Measurements from ENCODE around the gene PRICKLE1. TPM values are rescaled to one million over a fixed set of nuclear protein-coding genes. Genes with fewer than 3 reads are reported as not detected.

PRICKLE1 gene
- total RNA-seq, 5 donors from 2014 or later (not counting 1 experiment from before 2014, with no cell fraction given) = 0.29 to 1.1 (median 0.43) TPM

DNA sequence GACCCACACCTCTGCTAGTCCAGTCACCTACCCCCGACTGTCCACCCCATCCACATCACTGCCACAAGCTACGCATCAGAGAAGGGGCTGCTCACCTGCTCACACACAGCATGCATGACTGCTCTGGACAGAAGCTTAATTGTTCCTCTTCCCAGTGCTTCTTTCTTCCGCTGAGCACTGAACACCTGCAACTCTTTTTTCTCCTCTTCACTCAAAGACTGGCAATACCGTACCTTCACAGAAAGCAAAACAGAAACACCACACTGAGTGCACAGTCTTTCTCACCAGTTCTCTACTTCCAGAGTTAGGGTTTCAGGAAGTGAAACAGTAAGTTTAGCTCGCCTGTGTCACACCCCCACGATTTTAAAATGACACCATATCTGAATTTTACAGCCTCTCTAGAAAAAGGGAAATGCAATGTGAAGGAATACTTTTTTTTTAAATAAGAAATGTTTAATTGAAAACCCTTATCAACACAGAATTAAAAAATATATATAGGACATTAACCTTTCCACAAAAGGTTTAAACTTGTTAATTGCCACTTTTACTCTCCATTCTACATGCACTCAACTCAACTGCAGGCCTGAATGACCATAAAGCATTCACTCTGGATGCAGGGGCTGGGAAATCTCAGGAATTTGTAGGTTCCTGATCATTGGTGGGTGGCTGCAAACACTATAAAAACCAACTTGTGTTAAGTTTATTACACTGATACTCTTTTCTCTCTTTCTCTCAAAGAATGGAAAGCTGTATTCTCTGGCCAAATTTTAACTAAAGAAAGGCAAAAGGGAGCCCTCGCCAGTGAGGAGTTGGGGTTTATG is 120.0 kb downstream of the PRICKLE1 start:
- no peak overlapping the region for H3K4me3 ChIP-seq (ENCODE audit: control insufficient read depth in 1 of 2, extremely low read depth in 1 of 2, low read length in 1 of 2)
- 27% methylated on average over 2 of the region's 7 CpGs for WGBS (ENCODE audit: insufficient coverage)
- Mint-ChIP-seq H3K9me3 (no peaks in the 10 kb centered on the region), H3K27me3 (peaks cover 19 to 42% of the 10 kb centered on the region in 2 donors), H3K4me3 (peak overlapping the region in 2 of 3 donors; percentile 39 to 77), H3K4me1 (peaks cover 17 to 20% (median 20%) of the 10 kb centered on the region in 3 donors), H3K36me3 (no peaks in the 10 kb centered on the region), H3K27ac (no peak overlapping the region)
- H3K27me3 ChIP-seq (replicated peaks in 1 of 2; ENCODE audit: control insufficient read depth in 2 of 2, extremely low read depth in 1 of 2, insufficient read depth in 2 of 2, low read length in 1 of 2) = peaks cover 0 to 10% of the 10 kb centered on the region in 2 experiments
- peak in 2 of 35 experiments; percentile 1 to 12 for DNase-seq
- H3K9me3 ChIP-seq = no peaks in the 10 kb centered on the region
- H3K27ac ChIP-seq (ENCODE audit: low read length) = no peak overlapping the region
- ChIA-PET CTCF (interaction anchor here in 1 of 2 donors (0.5 kb wide), 1 partner anchor 62 kb away, joined by 4 read pairs; no protein-coding TSS in a partner anchor), POLR2A (no interaction called here)
- ATAC-seq (replicated peaks in 1 of 4) = peak; percentile 9 to 57 (median 39)
- H3K4me1 ChIP-seq (ENCODE audit: control insufficient read depth in 1 of 2, extremely low read depth in 1 of 2, insufficient read depth in 2 of 2, low read length in 2 of 2) = peaks cover 2 to 4% of the 10 kb centered on the region in 2 experiments
- no peaks in the 10 kb centered on the region for H3K36me3 ChIP-seq (ENCODE audit: control insufficient read depth in 2 of 2, extremely low read depth in 1 of 2, insufficient read depth in 1 of 2, low read length in 1 of 2)

DNA sequence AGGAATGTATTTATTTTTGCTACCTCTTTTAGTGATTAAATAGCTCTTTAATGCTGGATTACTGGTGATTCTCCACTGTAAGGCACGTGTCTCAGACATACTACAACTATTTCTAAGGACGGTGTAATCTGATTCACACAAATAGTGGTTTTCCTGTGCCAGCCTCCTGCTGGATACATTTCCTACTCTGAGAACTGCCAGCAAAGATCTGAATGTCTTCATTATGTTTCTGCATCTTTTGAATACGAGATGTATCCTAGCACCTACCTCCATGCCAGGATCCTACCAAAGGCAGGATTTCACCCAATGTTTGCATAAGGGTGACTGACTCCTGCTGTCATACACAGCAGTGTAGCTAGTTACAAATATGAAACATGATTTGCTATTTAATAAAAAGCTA is 120.6 kb downstream of the PRICKLE1 start:
- Histone ChIP-seq H3K27me3 (replicated peaks in 1 of 2; ENCODE audit: control insufficient read depth in 2 of 2, extremely low read depth in 1 of 2, insufficient read depth in 2 of 2, low read length in 1 of 2) (peaks cover 0 to 10% of the 10 kb centered on the region in 2 experiments), H3K9me3 (no peaks in the 10 kb centered on the region), H3K36me3 (ENCODE audit: control insufficient read depth in 2 of 2, extremely low read depth in 1 of 2, insufficient read depth in 1 of 2, low read length in 1 of 2) (no peaks in the 10 kb centered on the region), H3K27ac (ENCODE audit: low read length) (no peak overlapping the region), H3K4me3 (ENCODE audit: control insufficient read depth in 1 of 2, extremely low read depth in 1 of 2, low read length in 1 of 2) (no peak overlapping the region), H3K4me1 (ENCODE audit: control insufficient read depth in 1 of 2, extremely low read depth in 1 of 2, insufficient read depth in 2 of 2, low read length in 2 of 2) (peaks cover 2 to 4% of the 10 kb centered on the region in 2 experiments)
- H3K4me3 Mint-ChIP-seq = peak overlapping the region in 2 of 3 donors; percentile 39 to 77
- POLR2A ChIA-PET = no interaction called here
- WGBS (ENCODE audit: insufficient coverage) = no CpG with 5 or more reads among the region's 3 CpGs
- no peaks in the 10 kb centered on the region for H3K9me3 Mint-ChIP-seq
- no peak overlapping the region for H3K27ac Mint-ChIP-seq
- CTCF ChIA-PET = interaction anchor here in 1 of 2 donors (0.5 kb wide), 1 partner anchor 62 kb away, joined by 4 read pairs; no protein-coding TSS in a partner anchor
- peaks cover 19 to 41% of the 10 kb centered on the region in 2 donors for H3K27me3 Mint-ChIP-seq
- ATAC-seq (replicated peaks in 1 of 4) (peak in 3 of 4 experiments; percentile 9 to 13 (median 12)), DNase-seq (no peak)
- peaks cover 17 to 20% (median 20%) of the 10 kb centered on the region in 3 donors for H3K4me1 Mint-ChIP-seq
- H3K36me3 Mint-ChIP-seq = no peaks in the 10 kb centered on the region

DNA sequence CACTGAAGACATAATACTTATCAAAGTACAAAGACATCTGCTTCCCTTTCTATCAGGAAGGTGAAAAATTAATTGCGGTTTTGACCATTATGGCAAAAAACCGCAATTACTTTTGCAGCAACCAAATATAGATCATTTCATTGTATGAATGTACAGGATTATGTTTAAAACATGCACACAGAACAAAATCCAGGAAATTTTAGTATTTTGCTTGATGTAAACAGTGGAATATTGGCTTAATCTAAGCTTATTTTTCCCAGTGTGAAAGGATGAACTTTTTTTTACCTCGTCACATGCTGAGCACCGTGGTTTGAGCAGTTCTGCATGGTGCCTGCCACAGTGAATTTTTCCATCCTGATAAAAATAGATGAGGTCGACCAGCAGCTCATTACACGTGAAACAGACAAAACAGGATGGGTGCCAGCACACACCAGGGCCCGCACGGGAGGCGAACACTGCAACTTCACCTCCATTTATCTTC is 121.2 kb downstream of the PRICKLE1 start:
- H3K27me3 Mint-ChIP-seq = peaks cover 19 to 38% of the 10 kb centered on the region in 2 donors
- H3K36me3 Mint-ChIP-seq = no peaks in the 10 kb centered on the region
- Histone ChIP-seq H3K27me3 (replicated peaks in 1 of 2; ENCODE audit: control insufficient read depth in 2 of 2, extremely low read depth in 1 of 2, insufficient read depth in 2 of 2, low read length in 1 of 2) (peaks cover 0 to 10% of the 10 kb centered on the region in 2 experiments), H3K36me3 (ENCODE audit: control insufficient read depth in 2 of 2, extremely low read depth in 1 of 2, insufficient read depth in 1 of 2, low read length in 1 of 2) (no peaks in the 10 kb centered on the region), H3K27ac (ENCODE audit: low read length) (no peak overlapping the region), H3K9me3 (no peaks in the 10 kb centered on the region), H3K4me3 (ENCODE audit: control insufficient read depth in 1 of 2, extremely low read depth in 1 of 2, low read length in 1 of 2) (no peak overlapping the region), H3K4me1 (ENCODE audit: control insufficient read depth in 1 of 2, extremely low read depth in 1 of 2, insufficient read depth in 2 of 2, low read length in 2 of 2) (peaks cover 2 to 4% of the 10 kb centered on the region in 2 experiments)
- no peaks in the 10 kb centered on the region for H3K9me3 Mint-ChIP-seq
- H3K27ac Mint-ChIP-seq = no peak overlapping the region
- WGBS (ENCODE audit: insufficient coverage) = 25% methylated on average over 2 of the region's 9 CpGs
- ChIA-PET POLR2A (no interaction called here), CTCF (interaction anchor here in 1 of 2 donors (0.6 kb wide), 1 partner anchor 326 kb away, joined by 4 read pairs; no protein-coding TSS in a partner anchor)
- H3K4me1 Mint-ChIP-seq = peaks cover 17 to 20% (median 20%) of the 10 kb centered on the region in 3 donors
- ATAC-seq (replicated peaks in 1 of 4) = no peak
- DNase-seq = peak in 2 of 35 experiments; percentile 1 to 4
- peak overlapping the region in 1 of 3 donors; percentile 22 for H3K4me3 Mint-ChIP-seq

GRCh38 chr12:42463671-42464070 is 125.9 kb downstream of the PRICKLE1 start:
- Histone ChIP-seq H3K4me1 (ENCODE audit: control insufficient read depth in 1 of 2, extremely low read depth in 1 of 2, insufficient read depth in 2 of 2, low read length in 2 of 2) (peaks cover 0 to 3% of the 10 kb centered on the region in 2 experiments), H3K4me3 (ENCODE audit: control insufficient read depth in 1 of 2, extremely low read depth in 1 of 2, low read length in 1 of 2) (no peak overlapping the region), H3K27me3 (replicated peaks in 1 of 2; ENCODE audit: control insufficient read depth in 2 of 2, extremely low read depth in 1 of 2, insufficient read depth in 2 of 2, low read length in 1 of 2) (peaks cover 0 to 13% of the 10 kb centered on the region in 2 experiments), H3K36me3 (ENCODE audit: control insufficient read depth in 2 of 2, extremely low read depth in 1 of 2, insufficient read depth in 1 of 2, low read length in 1 of 2) (no peaks in the 10 kb centered on the region), H3K27ac (ENCODE audit: low read length) (no peak overlapping the region), H3K9me3 (no peaks in the 10 kb centered on the region)
- Mint-ChIP-seq H3K9me3 (no peaks in the 10 kb centered on the region), H3K36me3 (no peaks in the 10 kb centered on the region), H3K27me3 (peaks cover 7 to 23% of the 10 kb centered on the region in 2 donors), H3K27ac (no peak overlapping the region), H3K4me1 (peaks cover 5% of the 10 kb centered on the region in 3 donors), H3K4me3 (no peak overlapping the region)
- ChIA-PET POLR2A (interaction anchor here in 1 of 2 donors (0.5 to 0.7 kb wide), 2 partner anchors 166 to 237 kb away, joined by 3 to 4 read pairs; no protein-coding TSS in a partner anchor), CTCF (interaction anchor here (0.5 kb wide), 2 partner anchors 10 to 89 kb away, joined by 3 to 5 read pairs; no protein-coding TSS in a partner anchor)
- no peak for DNase-seq
- no peak for ATAC-seq (replicated peaks in 1 of 4)
- WGBS (ENCODE audit: insufficient coverage) = no CpG with 5 or more reads among the region's 4 CpGs

DNA sequence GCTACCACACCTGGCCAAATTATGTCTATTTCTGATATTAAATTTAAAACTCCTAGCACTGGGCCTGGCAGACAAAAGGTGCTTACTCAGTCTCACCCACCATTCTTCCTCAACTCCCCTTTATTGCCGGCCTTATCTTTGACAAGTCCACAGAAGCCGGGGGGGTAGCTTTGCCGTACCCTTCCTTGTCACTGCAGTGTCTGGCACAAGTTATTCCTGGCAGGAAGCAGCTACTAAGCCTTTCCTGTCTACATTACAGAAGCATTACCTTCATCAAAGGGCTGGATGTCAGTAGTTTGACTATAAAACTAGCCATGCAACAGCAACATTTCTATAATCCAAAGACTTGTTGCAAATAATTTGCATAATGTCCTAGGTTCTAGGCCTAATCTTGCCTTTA is 127.1 kb downstream of the PRICKLE1 start:
- Histone ChIP-seq H3K36me3 (ENCODE audit: control insufficient read depth in 2 of 2, extremely low read depth in 1 of 2, insufficient read depth in 1 of 2, low read length in 1 of 2) (no peaks in the 10 kb centered on the region), H3K27ac (ENCODE audit: low read length) (no peak overlapping the region), H3K4me3 (ENCODE audit: control insufficient read depth in 1 of 2, extremely low read depth in 1 of 2, low read length in 1 of 2) (no peak overlapping the region), H3K9me3 (no peaks in the 10 kb centered on the region), H3K27me3 (replicated peaks in 1 of 2; ENCODE audit: control insufficient read depth in 2 of 2, extremely low read depth in 1 of 2, insufficient read depth in 2 of 2, low read length in 1 of 2) (peaks cover 0 to 11% of the 10 kb centered on the region in 2 experiments), H3K4me1 (ENCODE audit: control insufficient read depth in 1 of 2, extremely low read depth in 1 of 2, insufficient read depth in 2 of 2, low read length in 2 of 2) (no peaks in the 10 kb centered on the region)
- ATAC-seq (replicated peaks in 1 of 4) (no peak), DNase-seq (no peak)
- H3K27ac Mint-ChIP-seq = no peak overlapping the region
- POLR2A ChIA-PET = interaction anchor here in 1 of 2 donors (0.6 kb wide), 1 partner anchor 30 kb away, joined by 4 read pairs; no protein-coding TSS in a partner anchor
- H3K9me3 Mint-ChIP-seq = no peaks in the 10 kb centered on the region
- no peaks in the 10 kb centered on the region for H3K36me3 Mint-ChIP-seq
- H3K4me3 Mint-ChIP-seq = no peak overlapping the region
- CTCF ChIA-PET = no interaction called here
- WGBS (ENCODE audit: insufficient coverage) = 88% methylated on average over 3 of the region's 3 CpGs
- peaks cover 0 to 18% of the 10 kb centered on the region in 2 donors for H3K27me3 Mint-ChIP-seq
- no peaks in the 10 kb centered on the region for H3K4me1 Mint-ChIP-seq

- H3K27ac Mint-ChIP-seq = no peak overlapping the region
- no peak overlapping the region for H3K4me3 Mint-ChIP-seq
- ATAC-seq (replicated peaks in 1 of 4) (no peak), DNase-seq (no peak)
- no peaks in the 10 kb centered on the region for H3K36me3 Mint-ChIP-seq
- H3K27me3 Mint-ChIP-seq = peaks cover 0 to 4% of the 10 kb centered on the region in 2 donors
- Histone ChIP-seq H3K27me3 (replicated peaks in 1 of 2; ENCODE audit: control insufficient read depth in 2 of 2, extremely low read depth in 1 of 2, insufficient read depth in 2 of 2, low read length in 1 of 2) (peaks cover 0 to 3% of the 10 kb centered on the region in 2 experiments), H3K4me1 (ENCODE audit: control insufficient read depth in 1 of 2, extremely low read depth in 1 of 2, insufficient read depth in 2 of 2, low read length in 2 of 2) (no peaks in the 10 kb centered on the region), H3K36me3 (ENCODE audit: control insufficient read depth in 2 of 2, extremely low read depth in 1 of 2, insufficient read depth in 1 of 2, low read length in 1 of 2) (no peaks in the 10 kb centered on the region), H3K27ac (ENCODE audit: low read length) (no peak overlapping the region), H3K4me3 (ENCODE audit: control insufficient read depth in 1 of 2, extremely low read depth in 1 of 2, low read length in 1 of 2) (no peak overlapping the region), H3K9me3 (no peaks in the 10 kb centered on the region)
- ChIA-PET CTCF (interaction anchor here in 1 of 2 donors (0.6 kb wide), 1 partner anchor 1253 kb away, joined by 3 read pairs; no protein-coding TSS in a partner anchor), POLR2A (no interaction called here)
- H3K4me1 Mint-ChIP-seq = no peaks in the 10 kb centered on the region
- 92% methylated on average over 9 of the region's 12 CpGs for WGBS (ENCODE audit: insufficient coverage)
- no peaks in the 10 kb centered on the region for H3K9me3 Mint-ChIP-seq
Measured at GRCh38 chr12:42459336-42459847, 130.2 kb downstream of the PRICKLE1 start.

Measured in T-cell (primary cell).